H9 (cell line): ENCODE data around the gene ECEL1. TPM values are rescaled to one million over a fixed set of nuclear protein-coding genes. Genes with fewer than 3 reads are reported as not detected.

Source experiments
- DNase-seq: peaks from one replicate; pipeline ENCODE4 v3.0.0-alpha.2; 2017
- H2AFZ ChIP-seq: one replicate; pipeline ENCODE4 v1.6.1; 2013; ENCODE audit warnings: mild to moderate bottlenecking, low read length, control low read depth, moderate library complexity
- H2AK5ac ChIP-seq: 2 replicates; pipeline ENCODE4 v1.6.1; 2013; ENCODE audit warnings: low read length, control low read depth, mixed read lengths; ENCODE audit not compliant: insufficient read length
- H2BK120ac ChIP-seq: one replicate; pipeline ENCODE4 v1.6.1; 2013; ENCODE audit warnings: low read depth, mild to moderate bottlenecking, low read length, control low read depth, inconsistent platforms; ENCODE audit not compliant: poor library complexity, severe bottlenecking
- H2BK12ac ChIP-seq: 2 replicates; pipeline ENCODE4 v1.6.1; 2013; ENCODE audit warnings: low read length, control low read depth, mixed read lengths, low read depth; ENCODE audit not compliant: insufficient read length
- H2BK15ac ChIP-seq: 2 replicates; pipeline ENCODE4 v1.6.1; 2013; ENCODE audit warnings: low read depth, low read length, control low read depth
- H2BK20ac ChIP-seq: one replicate; pipeline ENCODE4 v1.6.1; 2013; ENCODE audit warnings: low read depth, mild to moderate bottlenecking, low read length, control low read depth, inconsistent platforms; ENCODE audit not compliant: poor library complexity, severe bottlenecking
- H2BK5ac ChIP-seq: 2 replicates; pipeline ENCODE4 v1.6.1; 2013; ENCODE audit warnings: low read length, control low read depth, mixed read lengths; ENCODE audit not compliant: insufficient read length
- H3K14ac ChIP-seq: 2 replicates; pipeline ENCODE4 v1.6.1; 2013; ENCODE audit warnings: low read length, control low read depth; ENCODE audit not compliant: insufficient read depth
- H3K18ac ChIP-seq: 2 replicates; pipeline ENCODE4 v1.6.1; 2013; ENCODE audit warnings: low read depth, mild to moderate bottlenecking, mixed read lengths, low read length, control low read depth; ENCODE audit not compliant: insufficient read length
- H3K23ac ChIP-seq: 2 replicates; pipeline ENCODE4 v1.6.1; 2013; ENCODE audit warnings: low read length, control low read depth, mixed read lengths, low read depth; ENCODE audit not compliant: insufficient read length
- H3K23me2 ChIP-seq: 2 replicates; pipeline ENCODE4 v1.6.1; 2013; ENCODE audit warnings: low read depth, mild to moderate bottlenecking, mixed read lengths, low read length, control low read depth; ENCODE audit not compliant: insufficient read length, poor library complexity, severe bottlenecking
- H3K27ac ChIP-seq: 2 replicates; pipeline ENCODE4 v1.5.1; 2013; ENCODE audit warnings: low read length, control low read depth, mixed read lengths, low read depth; ENCODE audit not compliant: insufficient read length
- H3K27me3 ChIP-seq: 2 replicates; pipeline ENCODE4 v1.6.1; 2013; ENCODE audit warnings: low read length, control low read depth, inconsistent platforms; ENCODE audit not compliant: insufficient read depth
- H3K4ac ChIP-seq: 2 replicates; pipeline ENCODE4 v1.6.1; 2013; ENCODE audit warnings: low read depth, mild to moderate bottlenecking, control low read depth, inconsistent platforms, low read length, moderate library complexity
- H3K4me1 ChIP-seq: 2 replicates; pipeline ENCODE4 v1.6.1; 2013; ENCODE audit warnings: low read length, control low read depth, inconsistent platforms; ENCODE audit not compliant: insufficient read depth
- H3K4me2 ChIP-seq: 2 replicates; pipeline ENCODE4 v1.6.1; 2013; ENCODE audit warnings: low read length, control low read depth, mixed read lengths; ENCODE audit not compliant: insufficient read length, insufficient read depth
- H3K56ac ChIP-seq: 2 replicates; pipeline ENCODE4 v1.6.1; 2013; ENCODE audit warnings: low read depth, mild to moderate bottlenecking, mixed read lengths, low read length, control low read depth; ENCODE audit not compliant: insufficient read length
- H3K79me1 ChIP-seq: 2 replicates; pipeline ENCODE4 v1.6.1; 2013; ENCODE audit warnings: low read depth, mild to moderate bottlenecking, moderate library complexity, low read length, control low read depth, inconsistent platforms; ENCODE audit not compliant: insufficient read depth, poor library complexity, severe bottlenecking
- H3K79me2 ChIP-seq: 2 replicates; pipeline ENCODE4 v1.6.1; 2013; ENCODE audit warnings: low read length, control low read depth, inconsistent platforms; ENCODE audit not compliant: insufficient read depth
- H3K9ac ChIP-seq: 2 replicates; pipeline ENCODE4 v1.6.1; 2013; ENCODE audit warnings: low read length, control low read depth, mixed read lengths; ENCODE audit not compliant: insufficient read length; ENCODE audit errors: extremely low read depth
- H3K9me3 ChIP-seq: one replicate; pipeline ENCODE4 v1.6.1; 2013; ENCODE audit warnings: low read depth, low read length, inconsistent platforms; ENCODE audit not compliant: control insufficient read depth
- H3T11ph ChIP-seq: one replicate; pipeline ENCODE4 v1.6.1; 2013; ENCODE audit warnings: mild to moderate bottlenecking, low read length, control low read depth, inconsistent platforms
- H4K20me1 ChIP-seq: one replicate; pipeline ENCODE4 v1.6.1; 2013; ENCODE audit not compliant: control insufficient read depth, insufficient read length, insufficient read depth
- H4K5ac ChIP-seq: 2 replicates; pipeline ENCODE4 v1.6.1; 2013; ENCODE audit warnings: low read depth, mild to moderate bottlenecking, mixed read lengths, low read length, control low read depth; ENCODE audit not compliant: insufficient read length
- H4K8ac ChIP-seq: replicated peaks from 2 replicates; pipeline ENCODE4 v1.6.1; 2013; ENCODE audit warnings: low read length, control low read depth, mixed read lengths, low read depth; ENCODE audit not compliant: insufficient read length
- H4K91ac ChIP-seq: 2 replicates; pipeline ENCODE4 v1.6.1; 2013; ENCODE audit warnings: low read depth, mild to moderate bottlenecking, moderate library complexity, mixed read lengths, low read length, control low read depth; ENCODE audit not compliant: insufficient read length
- H3K27ac Mint-ChIP-seq, 3 experiments: 2 replicates in 2 of 3; 3 replicates in 1 of 3; pipeline ENCODE4 v1.8.0; 2020 to 2021; ENCODE audit warnings: mixed read lengths in 3 of 3, mild to moderate bottlenecking in 1 of 3, moderate library complexity in 1 of 3
- H3K27me3 Mint-ChIP-seq: 2 replicates; pipeline ENCODE4 v1.8.0; 2021; ENCODE audit warnings: low read depth, mild to moderate bottlenecking, moderate library complexity, mixed read lengths
- H3K36me3 Mint-ChIP-seq, 3 experiments: 2 replicates in 2 of 3; 3 replicates in 1 of 3; pipeline ENCODE4 v1.8.0; 2020 to 2021; ENCODE audit warnings: low read depth in 3 of 3, mixed read lengths in 3 of 3; ENCODE audit not compliant: insufficient read depth in 1 of 3
- H3K4me1 Mint-ChIP-seq, 2 experiments: 2 replicates each; pipeline ENCODE4 v1.8.0; 2020; ENCODE audit warnings: mixed read lengths in 2 of 2
- H3K4me3 Mint-ChIP-seq, 2 experiments: 2 replicates in 1 of 2; 3 replicates in 1 of 2; pipeline ENCODE4 v1.8.0; 2020 to 2021; ENCODE audit warnings: mild to moderate bottlenecking in 2 of 2, mixed read lengths in 2 of 2, moderate library complexity in 1 of 2
- H3K9me3 Mint-ChIP-seq, 2 experiments: 2 replicates in 1 of 2; 3 replicates in 1 of 2; pipeline ENCODE4 v1.8.0; 2020; ENCODE audit warnings: mild to moderate bottlenecking in 2 of 2, mixed read lengths in 2 of 2, moderate library complexity in 1 of 2
- WGBS: extraction: QIAGEN DNeasy Blood & Tissue Kit; methylation state at CpG from one replicate; pipeline ENCODE4 v1.1.7; 2013; ENCODE audit warnings: missing lambda C conversion rate, low lambda C conversion rate, mixed read lengths; ENCODE audit not compliant: insufficient read length; ENCODE audit errors: extremely low coverage; 5-methylcytosine and 5-hydroxymethylcytosine counted together
- total RNA-seq: library from RNA; stranded (reverse); gene quantifications from 2 replicates; pipeline ENCODE4 v1.2.1, GENCODE V29; 2021
- TF ChIP-seq, protein P1 (sequence below): fragments of 200-600 bp; sonication (generic); conservative IDR thresholded peaks from 3 replicates; pipeline ENCODE4 v1.8.0; 2021; ENCODE audit warnings: antibody characterized with exemption, mild to moderate bottlenecking

Gene ECEL1
- total RNA-seq, 1 experiment from 2014 or later, result 8.4 TPM

DNA sequence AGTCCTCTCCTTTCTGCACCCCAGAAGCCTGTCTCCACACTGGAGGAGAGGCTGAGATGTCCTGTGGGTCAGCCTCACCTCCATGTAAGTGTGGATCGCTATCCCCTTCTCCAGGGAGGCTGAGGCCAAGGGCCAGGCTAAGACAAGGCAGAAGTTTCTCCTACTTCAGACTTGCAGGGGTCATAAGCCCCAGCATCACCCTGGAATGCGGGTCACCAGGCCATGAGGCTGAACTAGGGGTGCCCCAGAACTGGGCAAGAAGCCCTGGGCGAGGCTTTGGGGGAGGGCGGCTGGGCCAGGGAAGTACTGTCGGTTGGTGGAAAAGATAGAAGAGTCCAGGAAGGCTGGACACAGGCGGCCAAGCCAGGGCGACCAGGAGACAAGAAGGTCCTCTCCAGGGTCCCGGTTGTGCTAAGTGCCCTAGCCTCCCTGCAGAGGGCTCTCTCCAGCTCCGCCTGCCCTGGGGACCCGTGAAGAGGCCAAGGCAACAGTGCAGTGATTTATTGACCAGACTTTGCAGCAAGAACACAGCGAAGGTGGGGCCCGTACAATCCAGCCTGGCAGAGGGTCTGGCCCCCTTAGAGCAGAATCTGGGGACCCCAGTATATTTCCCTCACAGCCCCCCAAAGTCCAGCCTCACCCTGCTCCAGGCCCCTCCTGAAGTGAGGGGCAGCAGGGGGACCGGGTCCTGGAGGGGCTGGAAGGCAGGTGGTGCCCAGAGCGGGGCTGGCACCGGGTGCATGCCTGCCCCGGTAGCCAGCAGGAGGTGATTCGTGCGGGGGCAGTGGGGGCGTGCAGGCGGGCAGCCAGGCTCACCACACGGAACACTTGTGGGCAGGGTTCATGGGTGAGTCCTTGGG lies 8.1 kb downstream of the ECEL1 start:
- TF ChIP-seq, protein P1, sequence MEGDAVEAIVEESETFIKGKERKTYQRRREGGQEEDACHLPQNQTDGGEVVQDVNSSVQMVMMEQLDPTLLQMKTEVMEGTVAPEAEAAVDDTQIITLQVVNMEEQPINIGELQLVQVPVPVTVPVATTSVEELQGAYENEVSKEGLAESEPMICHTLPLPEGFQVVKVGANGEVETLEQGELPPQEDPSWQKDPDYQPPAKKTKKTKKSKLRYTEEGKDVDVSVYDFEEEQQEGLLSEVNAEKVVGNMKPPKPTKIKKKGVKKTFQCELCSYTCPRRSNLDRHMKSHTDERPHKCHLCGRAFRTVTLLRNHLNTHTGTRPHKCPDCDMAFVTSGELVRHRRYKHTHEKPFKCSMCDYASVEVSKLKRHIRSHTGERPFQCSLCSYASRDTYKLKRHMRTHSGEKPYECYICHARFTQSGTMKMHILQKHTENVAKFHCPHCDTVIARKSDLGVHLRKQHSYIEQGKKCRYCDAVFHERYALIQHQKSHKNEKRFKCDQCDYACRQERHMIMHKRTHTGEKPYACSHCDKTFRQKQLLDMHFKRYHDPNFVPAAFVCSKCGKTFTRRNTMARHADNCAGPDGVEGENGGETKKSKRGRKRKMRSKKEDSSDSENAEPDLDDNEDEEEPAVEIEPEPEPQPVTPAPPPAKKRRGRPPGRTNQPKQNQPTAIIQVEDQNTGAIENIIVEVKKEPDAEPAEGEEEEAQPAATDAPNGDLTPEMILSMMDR, result peak; percentile 17; the same call in 1 of the 3 replicates
- Histone ChIP-seq H4K20me1 (no peaks in the 10 kb centered on the region), H3K23ac (no peak overlapping the region), H2BK12ac (no peak overlapping the region), H3K23me2 (no peaks in the 10 kb centered on the region), H3K9ac (no peak overlapping the region), H3K9me3 (no peaks in the 10 kb centered on the region), H2BK20ac (no peak overlapping the region), H3K27me3 (peaks cover 5% of the 10 kb centered on the region; the same call in 1 of the 2 replicates), H4K8ac (no peak overlapping the region), H3K18ac (no peak overlapping the region), H3T11ph (no peak overlapping the region), H2BK5ac (no peak overlapping the region), H3K14ac (no peak overlapping the region), H3K27ac (no peak overlapping the region), H3K79me1 (no peaks in the 10 kb centered on the region), H3K4ac (no peak overlapping the region), H2BK15ac (no peak overlapping the region), H4K91ac (no peak overlapping the region), H3K4me2 (no peak overlapping the region), H3K56ac (no peak overlapping the region), H2AK5ac (no peak overlapping the region), H3K79me2 (no peaks in the 10 kb centered on the region), H2BK120ac (no peak overlapping the region), H3K4me1 (no peaks in the 10 kb centered on the region), H2AFZ (no peak overlapping the region), H4K5ac (no peak overlapping the region)
- H3K9me3 Mint-ChIP-seq, result no peaks in the 10 kb centered on the region
- DNase-seq, result no peak
- H3K27me3 Mint-ChIP-seq, result peaks cover 48% of the 10 kb centered on the region
- no CpG with 5 or more reads among the region's 21 CpGs for WGBS
- H3K27ac Mint-ChIP-seq, result no peak overlapping the region
- H3K4me3 Mint-ChIP-seq, result no peak overlapping the region
- H3K4me1 Mint-ChIP-seq, result peaks cover 4 to 5% of the 10 kb centered on the region in 2 experiments; a peak in 2 of 4 replicates
- H3K36me3 Mint-ChIP-seq, result peaks cover 0 to 6% (median 0%) of the 10 kb centered on the region in 3 experiments; a peak in 1 of 7 replicates
